Smooth muscle cell (in vitro differentiated cells): ENCODE results near the gene SERPINB6. TPM values are rescaled to one million over a fixed set of nuclear protein-coding genes. Genes with fewer than 3 reads are reported as not detected.
"Not testable (repeated sequence)": the region's sequence is repeated elsewhere in the genome, so short reads cannot be mapped to it uniquely, and the experiment has no call there.

Experiments
- DNase-seq: peaks from one replicate; lab custom pipeline; 2025; ENCODE audit not compliant: unreplicated experiment; lab: John Stamatoyannopoulos, UW
- H2AFZ ChIP-seq: fragments of 200-600 bp; sonication (generic); 2 replicates; pipeline ENCODE4 v1.6.0; 2016; ENCODE audit warnings: antibody characterized with exemption, low read depth, mild to moderate bottlenecking
- H3F3A ChIP-seq: fragments of 200-600 bp; sonication (generic); 2 replicates; pipeline ENCODE4 v1.6.0; 2017; ENCODE audit warnings: antibody characterized with exemption, low read depth
- H3K27ac ChIP-seq: fragments of 200-600 bp; sonication (generic); 2 replicates; pipeline ENCODE4 v1.5.1; 2016; ENCODE audit warnings: low read depth, mild to moderate bottlenecking
- H3K27me3 ChIP-seq: fragments of 200-600 bp; sonication (generic); 2 replicates; pipeline ENCODE4 v1.6.1; 2016; ENCODE audit warnings: low read depth, mild to moderate bottlenecking
- H3K36me3 ChIP-seq: fragments of 200-600 bp; sonication (generic); 2 replicates; pipeline ENCODE4 v1.5.1; 2016; ENCODE audit warnings: low read depth
- H3K4me1 ChIP-seq: fragments of 200-600 bp; sonication (generic); 2 replicates; pipeline ENCODE4 v1.5.1; 2016; ENCODE audit warnings: low read depth
- H3K4me2 ChIP-seq: fragments of 200-600 bp; sonication (generic); 2 replicates; pipeline ENCODE4 v1.6.0; 2016; ENCODE audit warnings: mild to moderate bottlenecking
- H3K4me3 ChIP-seq: fragments of 200-600 bp; sonication (generic); 2 replicates; pipeline ENCODE4 v1.5.1; 2016; ENCODE audit warnings: mild to moderate bottlenecking
- H3K79me2 ChIP-seq: fragments of 200-600 bp; sonication (generic); 2 replicates; pipeline ENCODE4 v1.6.0; 2016; ENCODE audit warnings: low read depth, mild to moderate bottlenecking
- H3K9ac ChIP-seq: fragments of 200-600 bp; sonication (generic); 2 replicates; pipeline ENCODE4 v1.6.0; 2016; ENCODE audit warnings: low read depth
- H3K9me3 ChIP-seq: fragments of 200-600 bp; sonication (generic); replicated peaks from 2 replicates; pipeline ENCODE4 v1.5.1; 2016; ENCODE audit warnings: low read depth
- H4K20me1 ChIP-seq: fragments of 200-600 bp; sonication (generic); 2 replicates; pipeline ENCODE4 v1.6.0; 2016; ENCODE audit warnings: low read depth
- WGBS: methylation state at CpG from one replicate; pipeline ENCODE4 v1.1.7; 2016; ENCODE audit warnings: low lambda C conversion rate; 5-methylcytosine and 5-hydroxymethylcytosine counted together
- polyA plus RNA-seq: library from polyadenylated mRNA; unstranded; fragments of >200 nt; fragmentation: Nextera tagmentation; extraction: Ambion mirVana; gene quantifications from 2 replicates; pipeline ENCODE4 v1.2.1, GENCODE V29; 2016
- total RNA-seq: library from RNA; depleted of rRNA; stranded (reverse); fragments of >200 nt; gene quantifications from 2 replicates; pipeline ENCODE4 v1.2.3, GENCODE V29; 2014
- TF ChIP-seq, protein P1 (sequence below): fragments of 200-600 bp; sonication (generic); IDR thresholded peaks from 2 replicates; pipeline ENCODE4 v1.5.1; 2017; ENCODE audit warnings: borderline replicate concordance, mild to moderate bottlenecking, antibody characterized with exemption; ENCODE audit not compliant: insufficient read depth, poor library complexity, severe bottlenecking

Gene SERPINB6
- total and polyA plus RNA-seq, 2 experiments from 2014 or later = 67.8 to 118 TPM

DNA sequence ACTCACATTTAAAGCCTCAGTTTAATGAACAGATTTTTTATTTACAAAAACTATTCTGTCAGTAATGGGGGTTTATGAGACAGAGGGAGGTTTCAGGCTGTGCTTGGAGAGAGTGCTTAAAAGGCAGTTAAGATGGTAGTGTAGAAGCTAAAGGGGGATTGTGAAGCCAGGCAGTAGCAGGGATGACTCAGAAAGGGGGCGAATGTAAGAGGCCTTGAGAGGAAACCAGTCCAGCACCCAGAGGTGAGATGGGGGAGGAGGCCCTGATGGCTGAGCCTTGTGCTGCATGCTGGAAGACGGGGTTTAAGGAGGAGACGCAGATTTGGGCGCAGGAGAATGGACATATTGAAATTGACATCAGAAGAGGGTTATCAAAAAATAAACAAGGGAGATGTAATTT is 61.6 kb downstream of the SERPINB6 start:
- DNase-seq = no peak
- no peaks in the 10 kb centered on the region for H3K9me3 ChIP-seq
- peak overlapping the region; percentile 45 for H3K4me2 ChIP-seq
- WGBS = 64% methylated on average over 4 of the region's 4 CpGs
- no peak overlapping the region for H3K4me3 ChIP-seq
- H3K4me1 ChIP-seq = peaks cover 13% of the 10 kb centered on the region
- H3K79me2 ChIP-seq = no peaks in the 10 kb centered on the region
- peak overlapping the region; percentile 22 for H3K27ac ChIP-seq
- no peaks in the 10 kb centered on the region for H3K36me3 ChIP-seq
- H3F3A ChIP-seq = no peaks in the 10 kb centered on the region
- no peaks in the 10 kb centered on the region for H3K27me3 ChIP-seq
- no peak overlapping the region for H3K9ac ChIP-seq
- H4K20me1 ChIP-seq = no peaks in the 10 kb centered on the region
- H2AFZ ChIP-seq = peak overlapping the region; percentile 8
- TF ChIP-seq, protein P1, sequence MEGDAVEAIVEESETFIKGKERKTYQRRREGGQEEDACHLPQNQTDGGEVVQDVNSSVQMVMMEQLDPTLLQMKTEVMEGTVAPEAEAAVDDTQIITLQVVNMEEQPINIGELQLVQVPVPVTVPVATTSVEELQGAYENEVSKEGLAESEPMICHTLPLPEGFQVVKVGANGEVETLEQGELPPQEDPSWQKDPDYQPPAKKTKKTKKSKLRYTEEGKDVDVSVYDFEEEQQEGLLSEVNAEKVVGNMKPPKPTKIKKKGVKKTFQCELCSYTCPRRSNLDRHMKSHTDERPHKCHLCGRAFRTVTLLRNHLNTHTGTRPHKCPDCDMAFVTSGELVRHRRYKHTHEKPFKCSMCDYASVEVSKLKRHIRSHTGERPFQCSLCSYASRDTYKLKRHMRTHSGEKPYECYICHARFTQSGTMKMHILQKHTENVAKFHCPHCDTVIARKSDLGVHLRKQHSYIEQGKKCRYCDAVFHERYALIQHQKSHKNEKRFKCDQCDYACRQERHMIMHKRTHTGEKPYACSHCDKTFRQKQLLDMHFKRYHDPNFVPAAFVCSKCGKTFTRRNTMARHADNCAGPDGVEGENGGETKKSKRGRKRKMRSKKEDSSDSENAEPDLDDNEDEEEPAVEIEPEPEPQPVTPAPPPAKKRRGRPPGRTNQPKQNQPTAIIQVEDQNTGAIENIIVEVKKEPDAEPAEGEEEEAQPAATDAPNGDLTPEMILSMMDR = no peak

DNA sequence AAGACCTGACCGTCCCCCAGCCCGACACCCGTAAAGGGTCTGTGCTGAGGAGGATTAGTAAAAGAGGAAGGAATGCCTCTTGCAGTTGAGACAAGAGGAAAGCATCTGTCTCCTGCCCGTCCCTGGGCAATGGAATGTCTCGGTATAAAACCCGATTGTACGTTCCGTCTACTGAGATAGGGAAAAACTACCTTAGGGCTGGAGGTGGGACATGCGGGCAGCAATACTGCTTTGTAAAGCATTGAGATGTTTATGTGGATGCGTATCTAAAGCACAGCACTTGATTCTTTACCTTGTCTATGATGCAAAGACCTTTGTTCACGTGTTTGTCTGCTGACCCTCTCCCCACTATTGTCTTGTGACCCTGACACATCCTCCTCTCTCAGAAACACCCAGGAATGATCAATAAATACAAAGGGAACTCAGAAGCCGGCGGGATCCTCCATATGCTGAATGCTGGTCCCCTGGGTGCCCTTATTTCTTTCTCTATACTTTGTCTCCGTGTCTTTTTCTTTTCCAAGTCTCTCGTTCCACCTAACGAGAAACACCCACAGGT is 62.2 kb downstream of the SERPINB6 start:
- Histone ChIP-seq H3K27ac (peak overlapping the region; percentile 22), H3K4me1 (peaks cover 13% of the 10 kb centered on the region), H3K4me2 (peak overlapping the region; percentile 45), H2AFZ (peak overlapping the region; percentile 35)
- not testable (repeated sequence) for DNase-seq, H3K4me3 ChIP-seq, H4K20me1 ChIP-seq, H3K79me2 ChIP-seq, H3K27me3 ChIP-seq, H3F3A ChIP-seq, H3K9ac ChIP-seq, H3K36me3 ChIP-seq, H3K9me3 ChIP-seq
- 49% methylated on average over 16 of the region's 16 CpGs for WGBS

- H3K27me3 ChIP-seq, H4K20me1 ChIP-seq, H3K79me2 ChIP-seq, H3K4me3 ChIP-seq, H3K9ac ChIP-seq, H3F3A ChIP-seq, H3K36me3 ChIP-seq, DNase-seq, H3K9me3 ChIP-seq: not testable (repeated sequence)
- Histone ChIP-seq H3K27ac (peak overlapping the region; percentile 22), H3K4me1 (peaks cover 13% of the 10 kb centered on the region), H3K4me2 (peak overlapping the region; percentile 45), H2AFZ (peak overlapping the region; percentile 35)
- WGBS = 32% methylated on average over 3 of the region's 3 CpGs
Observed at GRCh38 chr6:2908516-2908915, 62.9 kb downstream of the SERPINB6 start.

DNA sequence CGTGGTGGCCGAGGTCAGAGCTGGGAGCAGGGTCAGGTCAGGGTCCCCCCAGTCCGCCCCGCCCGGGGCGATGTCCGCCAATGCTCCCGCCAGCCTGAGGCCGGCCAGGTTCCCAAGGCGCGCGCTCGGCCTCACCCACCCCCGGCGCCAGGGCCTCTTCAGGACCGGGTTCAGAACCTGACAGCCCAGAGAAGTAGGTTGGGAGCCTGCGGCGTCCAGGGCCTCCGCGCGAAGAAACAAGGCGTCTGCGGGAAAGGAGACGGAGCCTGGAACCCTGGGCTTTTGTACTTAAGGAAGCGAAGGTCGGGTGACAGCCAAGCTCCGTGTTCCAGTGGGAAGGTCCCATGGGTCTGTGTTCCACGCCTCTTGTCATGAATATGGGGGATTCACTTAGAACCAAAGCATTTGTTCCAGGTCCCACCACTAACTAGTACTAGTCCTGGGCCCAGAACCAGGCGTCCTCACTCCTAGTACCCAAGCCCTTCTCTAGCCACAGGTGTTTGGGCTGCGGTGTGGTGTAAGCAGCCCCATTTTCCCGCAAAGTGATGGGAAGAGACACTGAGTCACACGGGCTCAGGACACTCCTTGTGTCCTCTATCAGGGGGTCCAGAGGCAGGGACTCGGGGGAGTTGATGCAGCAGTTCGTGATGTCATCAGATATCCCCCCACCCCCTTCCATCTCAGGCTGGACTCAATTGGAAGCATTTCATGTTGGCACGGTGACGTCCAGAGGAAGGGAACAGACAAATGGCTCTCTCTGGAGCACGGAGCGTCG is 67.8 kb downstream of the SERPINB6 start:
- H4K20me1 ChIP-seq, H3K9ac ChIP-seq, H3K27ac ChIP-seq, H3K36me3 ChIP-seq, H3K9me3 ChIP-seq, H3K27me3 ChIP-seq, DNase-seq, H3F3A ChIP-seq: not testable (repeated sequence)
- 42% methylated on average over 27 of the region's 39 CpGs for WGBS
- H3K4me3 ChIP-seq = peak overlapping the region; percentile 58
- H3K4me2 ChIP-seq = peak overlapping the region; percentile 87
- H3K79me2 ChIP-seq = peaks cover 18% of the 10 kb centered on the region
- H2AFZ ChIP-seq = peak overlapping the region; percentile 43
- peaks cover 19% of the 10 kb centered on the region for H3K4me1 ChIP-seq

DNA sequence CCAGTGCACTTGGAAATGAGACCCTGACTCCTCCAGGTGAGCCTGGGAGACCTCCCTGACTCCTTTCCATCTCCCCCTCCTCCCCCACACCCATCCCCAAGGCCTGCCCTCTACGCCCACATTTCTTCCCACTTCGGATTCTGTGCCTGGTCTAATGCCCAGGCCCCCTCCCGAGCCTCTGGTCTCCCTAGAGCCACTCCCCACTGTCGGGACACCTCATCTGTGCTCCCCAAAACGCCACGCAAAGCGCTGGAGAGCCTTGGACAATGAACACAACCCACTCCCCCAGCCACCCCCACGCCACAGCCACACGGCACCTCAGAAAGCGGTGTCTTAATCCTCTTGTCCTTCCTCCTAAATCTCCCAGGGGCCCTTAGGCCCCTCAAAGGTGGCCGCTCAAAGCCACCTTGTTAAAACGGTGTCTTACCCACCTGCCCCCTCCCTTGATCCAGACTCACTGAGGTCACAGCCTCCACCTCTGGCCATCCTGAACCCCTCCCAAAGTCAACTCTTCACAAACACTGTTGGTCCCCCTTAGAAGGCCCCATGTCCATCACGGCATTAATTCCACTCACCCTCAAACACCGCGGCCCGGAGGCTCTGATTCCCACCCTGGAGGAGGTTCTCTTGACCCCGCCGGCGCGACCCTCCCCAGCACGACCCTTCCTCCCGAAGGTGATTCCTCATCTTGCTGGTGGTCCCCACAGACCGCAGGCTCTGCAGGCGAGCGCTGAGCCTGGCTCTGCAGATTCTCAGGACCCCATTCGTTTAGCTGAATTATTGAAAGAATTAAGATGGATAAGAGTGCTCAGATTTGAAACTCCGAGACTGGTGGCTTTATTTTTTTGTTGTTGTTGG is 69.5 kb downstream of the SERPINB6 start:
- Histone ChIP-seq H3K9ac (peak overlapping the region; percentile 36), H3K27ac (peak overlapping the region; percentile 27), H2AFZ (peak overlapping the region; percentile 72), H3K4me3 (peak overlapping the region; percentile 58), H3K4me2 (peak overlapping the region; percentile 87), H3K79me2 (peaks cover 21% of the 10 kb centered on the region), H3K4me1 (peaks cover 15% of the 10 kb centered on the region)
- H3K27me3 ChIP-seq, H3F3A ChIP-seq, DNase-seq, H4K20me1 ChIP-seq, H3K36me3 ChIP-seq, H3K9me3 ChIP-seq: not testable (repeated sequence)
- 48% methylated on average over 24 of the region's 27 CpGs for WGBS
